IPS-11a (cell line): ENCODE results near the gene NUP93.
"Not testable (repeated sequence)": the region's sequence is repeated elsewhere in the genome, so short reads cannot be mapped to it uniquely, and the experiment has no call there.

Experiments used
- H3K4me3 ChIP-seq: one replicate; pipeline ENCODE4 v1.5.1; 2013; ENCODE audit warnings: low read depth, low read length, control low read depth

Gene NUP93

GRCh38 chr16:56775162-56775561 lies 45.2 kb downstream of the NUP93 start:
- H3K4me3 ChIP-seq: no peak overlapping the region

DNA sequence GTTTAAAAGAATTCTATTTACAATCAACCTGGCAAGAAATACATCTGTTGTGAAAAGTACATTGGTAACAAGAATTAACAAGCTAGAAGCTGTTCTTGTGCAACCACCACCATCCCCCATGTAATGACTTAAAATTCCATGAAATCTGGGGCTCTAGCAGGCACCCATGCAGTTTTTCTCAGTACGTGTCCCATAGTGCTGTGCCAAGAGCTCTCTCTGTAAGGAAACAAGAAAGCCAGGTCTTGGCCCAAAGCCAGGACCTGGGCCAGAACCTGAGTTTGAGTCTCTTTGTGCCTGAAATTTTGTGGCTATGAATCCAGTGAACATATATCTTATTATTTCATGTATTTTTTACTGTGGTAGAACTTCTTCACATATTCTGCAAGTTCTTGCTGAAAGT lies 46.6 kb downstream of the NUP93 start:
- H3K4me3 ChIP-seq: no peak overlapping the region

- H3K4me3 ChIP-seq: no peak overlapping the region
Observed at GRCh38 chr16:56777001-56777400, 47.1 kb downstream of the NUP93 start.

DNA sequence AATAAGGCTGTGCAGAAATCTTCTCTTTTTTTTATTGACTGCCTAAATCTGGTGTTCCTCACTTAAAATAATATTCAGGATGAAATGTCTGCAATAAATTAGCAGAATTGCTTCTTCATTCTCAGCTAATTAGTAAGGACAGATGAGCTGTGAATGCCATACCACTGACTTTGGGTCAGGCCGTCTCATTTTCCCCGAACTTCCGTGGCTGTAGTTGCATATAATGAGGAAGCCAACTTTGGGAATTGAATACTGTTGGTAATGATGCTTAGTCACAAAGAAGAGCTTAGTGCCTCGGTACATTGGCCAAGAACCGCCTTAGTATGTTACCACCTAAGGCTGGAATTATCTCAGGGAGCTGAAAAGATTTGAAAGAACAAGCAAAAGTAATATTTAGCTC lies 47.6 kb downstream of the NUP93 start:
- no peak overlapping the region for H3K4me3 ChIP-seq

- H3K4me3 ChIP-seq: no peak overlapping the region
Observed at GRCh38 chr16:56779906-56780305, 50.0 kb downstream of the NUP93 start.

DNA sequence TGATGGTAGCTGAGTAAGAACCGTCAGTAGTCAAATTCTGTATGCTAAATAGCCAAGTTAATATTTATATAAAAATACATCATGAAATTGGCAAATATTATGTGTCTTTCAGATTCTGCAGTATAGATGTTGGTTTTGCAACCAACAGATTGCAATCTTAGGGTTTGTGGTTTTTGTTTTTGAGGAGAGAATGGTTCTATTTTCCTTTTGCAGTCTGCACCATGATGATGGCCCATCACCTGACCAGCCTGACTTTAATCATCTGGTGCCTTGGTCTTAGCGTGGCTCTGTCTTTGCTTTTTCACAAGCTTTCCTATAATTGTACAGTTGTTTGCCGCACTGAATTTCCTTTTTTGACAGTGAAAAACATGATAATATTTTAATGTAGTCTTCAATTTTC lies 50.7 kb downstream of the NUP93 start:
- H3K4me3 ChIP-seq: no peak overlapping the region

GRCh38 chr16:56781528-56781961 lies 51.6 kb downstream of the NUP93 start:
- H3K4me3 ChIP-seq: no peak overlapping the region

- no peak overlapping the region for H3K4me3 ChIP-seq
Observed at GRCh38 chr16:56783344-56783743, 53.4 kb downstream of the NUP93 start.

- no peak overlapping the region for H3K4me3 ChIP-seq
Observed at GRCh38 chr16:56785317-56785716, 55.4 kb downstream of the NUP93 start.

DNA sequence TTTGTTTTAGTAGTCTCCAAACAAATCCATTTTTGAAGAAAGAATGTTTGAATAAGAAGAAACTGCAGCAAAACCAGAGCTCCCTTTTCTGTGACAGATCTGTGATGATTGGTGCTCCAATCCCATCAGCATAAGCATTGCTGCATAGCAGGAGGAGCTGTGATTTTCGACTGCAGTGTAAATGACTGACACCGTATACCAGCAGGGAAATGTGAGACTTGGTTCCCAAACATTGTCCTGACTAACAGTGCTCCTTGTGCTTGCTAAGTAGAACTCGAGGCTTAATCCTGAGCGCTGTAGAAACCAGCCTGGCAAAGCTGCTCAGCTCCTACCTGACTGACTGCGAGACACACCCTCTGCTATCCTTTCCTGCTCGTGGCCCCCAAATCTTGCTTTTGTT lies 57.2 kb downstream of the NUP93 start:
- no peak overlapping the region for H3K4me3 ChIP-seq

- no peak overlapping the region for H3K4me3 ChIP-seq
Observed at GRCh38 chr16:56788435-56788834, 58.5 kb downstream of the NUP93 start.

DNA sequence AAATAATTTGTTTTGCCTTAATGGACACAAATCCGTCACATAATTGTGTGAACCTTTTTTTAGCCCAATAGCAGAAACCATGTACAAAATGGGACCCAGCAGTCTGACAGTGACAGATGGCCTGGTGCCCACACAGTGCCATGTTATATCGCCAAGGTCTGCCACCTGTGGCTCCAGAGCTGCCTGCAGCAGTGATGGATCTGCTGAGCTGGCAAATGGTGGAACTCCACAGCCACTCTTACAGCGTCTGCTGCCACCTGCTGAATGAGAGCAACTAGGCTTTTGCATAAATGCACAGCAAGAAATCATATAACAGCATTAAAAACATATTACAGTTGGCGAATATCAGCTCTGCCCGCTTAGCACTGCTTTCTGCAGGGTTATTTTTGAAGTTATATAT lies 59.4 kb downstream of the NUP93 start:
- H3K4me3 ChIP-seq: no peak overlapping the region

DNA sequence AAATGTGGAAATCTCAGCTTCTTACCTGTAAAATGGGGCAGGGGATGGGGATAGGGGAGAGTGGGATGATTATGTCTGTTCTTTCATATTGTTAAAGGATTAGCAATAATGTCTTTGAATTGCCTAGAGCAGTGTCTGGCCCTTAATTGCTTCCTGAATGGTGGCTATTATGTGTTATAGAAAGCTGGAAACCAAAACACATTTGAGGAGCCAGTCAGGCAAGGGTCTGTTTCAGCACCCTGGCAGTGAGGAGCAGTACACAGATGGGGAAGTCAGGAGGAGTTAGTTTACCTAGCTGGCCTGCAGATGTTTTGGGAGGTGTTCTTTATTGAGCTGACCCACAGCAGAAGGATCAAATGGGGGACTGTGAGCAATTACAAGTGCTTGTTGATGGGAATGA lies 63.0 kb downstream of the NUP93 start:
- no peak overlapping the region for H3K4me3 ChIP-seq

DNA sequence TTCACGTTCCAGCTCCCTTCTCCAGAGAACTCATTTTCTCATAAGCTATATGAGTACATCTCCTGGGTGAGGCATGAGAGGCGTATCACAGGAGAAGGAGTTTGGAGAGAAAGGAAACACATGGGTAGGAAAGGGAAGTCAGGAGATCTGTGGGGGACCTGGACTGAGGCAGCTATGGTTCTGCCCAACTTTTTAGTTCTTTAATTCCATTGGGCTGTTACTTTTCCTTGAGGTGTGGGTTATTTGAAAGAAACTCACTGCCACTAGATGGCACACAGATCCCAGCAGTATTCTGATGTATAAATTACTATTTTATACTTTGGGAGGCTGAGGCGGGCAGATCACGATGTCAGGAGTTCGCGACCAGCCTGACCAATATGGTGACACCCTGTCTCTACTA lies 63.6 kb downstream of the NUP93 start:
- H3K4me3 ChIP-seq: no peak overlapping the region

DNA sequence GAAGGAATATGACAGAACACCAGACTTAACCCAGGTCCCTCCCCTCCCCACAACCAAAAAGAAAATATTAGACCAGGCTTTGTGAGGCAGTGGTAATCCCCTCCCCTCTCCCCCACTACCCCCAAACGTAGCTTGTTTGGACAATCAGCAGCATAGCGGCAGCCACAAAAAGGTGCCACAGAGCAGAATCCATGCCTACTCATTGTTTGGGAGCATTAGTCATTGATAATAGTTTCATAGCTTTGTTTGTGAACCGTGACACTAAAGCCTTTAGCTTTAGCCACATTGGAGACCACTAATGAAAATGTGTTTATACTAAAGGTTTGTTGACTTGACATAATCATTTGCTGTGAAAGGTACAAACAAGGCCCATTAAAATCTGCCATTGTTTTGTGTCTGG lies 65.1 kb downstream of the NUP93 start:
- no peak overlapping the region for H3K4me3 ChIP-seq

- not testable (repeated sequence) for H3K4me3 ChIP-seq
Observed at GRCh38 chr16:56797038-56797437, 67.1 kb downstream of the NUP93 start.

DNA sequence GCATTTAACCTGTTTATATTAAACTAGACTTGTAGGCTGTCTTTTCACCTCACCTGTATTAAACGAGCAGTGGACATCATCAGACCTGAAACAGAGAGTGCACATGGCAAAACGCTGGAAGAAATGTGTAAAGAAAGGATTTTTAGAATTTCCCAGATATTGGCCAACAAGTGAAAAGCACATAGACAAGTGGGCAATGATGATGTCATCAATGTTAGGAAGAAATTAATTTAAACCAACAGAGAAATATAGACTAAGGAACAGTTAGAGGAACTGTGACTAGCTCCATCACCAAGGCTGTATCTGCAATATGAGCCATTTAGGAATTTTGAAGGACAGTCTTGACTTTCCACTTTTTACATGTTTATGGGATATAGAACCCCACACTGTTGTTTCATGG lies 67.9 kb downstream of the NUP93 start:
- no peak overlapping the region for H3K4me3 ChIP-seq

DNA sequence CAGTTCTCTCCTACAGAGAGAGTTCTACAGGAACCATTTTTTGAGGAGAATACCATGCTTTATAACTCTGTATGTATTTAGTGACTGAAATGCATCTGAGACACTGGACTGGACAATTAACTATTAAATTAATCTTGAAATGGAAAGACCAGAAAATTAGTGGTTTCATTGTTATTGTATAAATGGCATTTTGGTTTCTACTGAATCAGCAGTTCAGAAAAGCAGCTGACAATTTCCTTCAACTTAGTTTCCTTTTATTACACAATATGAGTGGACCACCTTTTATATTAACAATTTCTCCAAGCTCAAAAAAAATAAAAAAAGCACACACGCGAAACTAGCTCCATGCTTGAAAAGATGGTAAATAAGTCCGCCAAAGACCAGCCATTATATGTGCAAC lies 69.0 kb downstream of the NUP93 start:
- H3K4me3 ChIP-seq: no peak overlapping the region

DNA sequence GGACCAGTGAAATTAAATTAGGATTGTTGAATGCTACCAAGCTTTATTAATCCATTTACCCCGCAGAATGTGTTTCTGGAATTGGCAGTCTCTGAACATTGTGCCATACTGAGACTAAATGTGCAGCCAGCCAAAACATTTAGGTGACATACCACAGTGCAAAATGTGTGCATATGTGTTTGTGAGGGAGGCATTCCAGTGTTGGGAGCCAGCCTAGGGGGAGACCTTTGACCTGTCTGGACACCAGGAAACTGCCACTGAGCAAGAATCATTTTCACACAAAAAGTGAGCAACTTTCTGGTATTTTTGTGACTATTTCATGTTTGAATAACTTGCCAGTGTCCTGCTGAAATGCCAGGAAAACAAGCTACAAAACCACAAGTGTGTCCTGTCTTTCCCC lies 70.4 kb downstream of the NUP93 start:
- no peak overlapping the region for H3K4me3 ChIP-seq

GRCh38 chr16:56801762-56802161 lies 71.8 kb downstream of the NUP93 start:
- no peak overlapping the region for H3K4me3 ChIP-seq

GRCh38 chr16:56807011-56807675 lies 77.2 kb downstream of the NUP93 start:
- H3K4me3 ChIP-seq: no peak overlapping the region

GRCh38 chr16:56807676-56808067 lies 77.7 kb downstream of the NUP93 start:
- not testable (repeated sequence) for H3K4me3 ChIP-seq

- H3K4me3 ChIP-seq: no peak overlapping the region
Observed at GRCh38 chr16:56810954-56811353, 81.0 kb downstream of the NUP93 start.
